WERI-Rb-1 (cell line): Measurements from ENCODE around the gene RTP3.

Source experiments
- DNase-seq: peaks from one replicate; pipeline ENCODE4 v3.0.0-alpha.2; 2020
- H3K27ac ChIP-seq: fragments of 250-450 bp; sonication (Bioruptor Pico); 2 replicates; pipeline ENCODE4 v1.5.1; 2020; ENCODE audit warnings: mild to moderate bottlenecking, moderate library complexity
- H3K27me3 ChIP-seq: fragments of 250-450 bp; sonication (Bioruptor Pico); 2 replicates; pipeline ENCODE4 v1.5.1; 2021; ENCODE audit warnings: mild to moderate bottlenecking, low read depth, moderate library complexity; ENCODE audit not compliant: insufficient read depth, severe bottlenecking
- H3K36me3 ChIP-seq: fragments of 250-450 bp; sonication (Bioruptor Pico); 2 replicates; pipeline ENCODE4 v1.5.1; 2020; ENCODE audit warnings: mild to moderate bottlenecking, moderate library complexity
- H3K4me3 ChIP-seq: 2 replicates; pipeline ENCODE4 v1.5.1; 2011; ENCODE audit warnings: low read depth, mild to moderate bottlenecking, control low read depth, low read length
- H3K9me3 ChIP-seq: fragments of 250-450 bp; sonication (Bioruptor Pico); 2 replicates; pipeline ENCODE4 v1.5.1; 2021; ENCODE audit warnings: mild to moderate bottlenecking, moderate library complexity; ENCODE audit not compliant: severe bottlenecking
- TF ChIP-seq, protein P1 (sequence below): IDR thresholded peaks from 2 replicates; pipeline ENCODE4 v1.5.1; 2011; ENCODE audit warnings: low read depth, mild to moderate bottlenecking, control low read depth, inconsistent platforms, low read length

Gene RTP3

GRCh38 chr3:46466871-46467403 lies 30.8 kb upstream of the RTP3 start:
- peaks cover 28% of the 10 kb centered on the region for H3K27me3 ChIP-seq
- H3K27ac ChIP-seq = no peak overlapping the region
- DNase-seq = no peak
- no peak overlapping the region for H3K4me3 ChIP-seq
- H3K9me3 ChIP-seq = no peaks in the 10 kb centered on the region
- TF ChIP-seq, protein P1, sequence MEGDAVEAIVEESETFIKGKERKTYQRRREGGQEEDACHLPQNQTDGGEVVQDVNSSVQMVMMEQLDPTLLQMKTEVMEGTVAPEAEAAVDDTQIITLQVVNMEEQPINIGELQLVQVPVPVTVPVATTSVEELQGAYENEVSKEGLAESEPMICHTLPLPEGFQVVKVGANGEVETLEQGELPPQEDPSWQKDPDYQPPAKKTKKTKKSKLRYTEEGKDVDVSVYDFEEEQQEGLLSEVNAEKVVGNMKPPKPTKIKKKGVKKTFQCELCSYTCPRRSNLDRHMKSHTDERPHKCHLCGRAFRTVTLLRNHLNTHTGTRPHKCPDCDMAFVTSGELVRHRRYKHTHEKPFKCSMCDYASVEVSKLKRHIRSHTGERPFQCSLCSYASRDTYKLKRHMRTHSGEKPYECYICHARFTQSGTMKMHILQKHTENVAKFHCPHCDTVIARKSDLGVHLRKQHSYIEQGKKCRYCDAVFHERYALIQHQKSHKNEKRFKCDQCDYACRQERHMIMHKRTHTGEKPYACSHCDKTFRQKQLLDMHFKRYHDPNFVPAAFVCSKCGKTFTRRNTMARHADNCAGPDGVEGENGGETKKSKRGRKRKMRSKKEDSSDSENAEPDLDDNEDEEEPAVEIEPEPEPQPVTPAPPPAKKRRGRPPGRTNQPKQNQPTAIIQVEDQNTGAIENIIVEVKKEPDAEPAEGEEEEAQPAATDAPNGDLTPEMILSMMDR = no peak
- H3K36me3 ChIP-seq = no peaks in the 10 kb centered on the region

DNA sequence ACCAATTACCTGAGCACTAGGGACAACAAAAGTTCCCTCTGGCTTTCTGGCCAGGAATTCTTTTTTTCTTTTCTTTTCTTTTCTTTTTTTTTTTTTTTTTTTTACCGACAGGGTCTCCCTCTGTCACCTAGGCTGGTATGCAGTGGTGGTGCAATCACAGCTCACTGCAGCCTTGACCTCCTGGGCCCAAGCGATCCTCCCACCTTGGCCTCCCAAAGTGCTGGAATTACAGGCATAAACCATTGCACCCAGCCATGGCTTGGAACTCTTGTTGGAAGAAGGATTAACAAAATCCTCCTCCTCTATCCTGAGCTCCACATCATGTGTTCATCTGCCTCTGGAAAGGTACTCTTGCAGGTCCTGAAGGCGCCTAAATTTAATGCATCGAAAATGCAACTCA lies 30.2 kb upstream of the RTP3 start:
- Histone ChIP-seq H3K27ac (no peak overlapping the region), H3K4me3 (no peak overlapping the region), H3K27me3 (peaks cover 23% of the 10 kb centered on the region), H3K36me3 (no peaks in the 10 kb centered on the region), H3K9me3 (no peaks in the 10 kb centered on the region)
- no peak for DNase-seq
- TF ChIP-seq, protein P1 = no peak

GRCh38 chr3:46468753-46469600 lies 28.8 kb upstream of the RTP3 start:
- Histone ChIP-seq H3K27ac (no peak overlapping the region), H3K4me3 (no peak overlapping the region), H3K9me3 (no peaks in the 10 kb centered on the region), H3K27me3 (peaks cover 13% of the 10 kb centered on the region), H3K36me3 (no peaks in the 10 kb centered on the region)
- no peak for DNase-seq
- TF ChIP-seq, protein P1 = no peak

DNA sequence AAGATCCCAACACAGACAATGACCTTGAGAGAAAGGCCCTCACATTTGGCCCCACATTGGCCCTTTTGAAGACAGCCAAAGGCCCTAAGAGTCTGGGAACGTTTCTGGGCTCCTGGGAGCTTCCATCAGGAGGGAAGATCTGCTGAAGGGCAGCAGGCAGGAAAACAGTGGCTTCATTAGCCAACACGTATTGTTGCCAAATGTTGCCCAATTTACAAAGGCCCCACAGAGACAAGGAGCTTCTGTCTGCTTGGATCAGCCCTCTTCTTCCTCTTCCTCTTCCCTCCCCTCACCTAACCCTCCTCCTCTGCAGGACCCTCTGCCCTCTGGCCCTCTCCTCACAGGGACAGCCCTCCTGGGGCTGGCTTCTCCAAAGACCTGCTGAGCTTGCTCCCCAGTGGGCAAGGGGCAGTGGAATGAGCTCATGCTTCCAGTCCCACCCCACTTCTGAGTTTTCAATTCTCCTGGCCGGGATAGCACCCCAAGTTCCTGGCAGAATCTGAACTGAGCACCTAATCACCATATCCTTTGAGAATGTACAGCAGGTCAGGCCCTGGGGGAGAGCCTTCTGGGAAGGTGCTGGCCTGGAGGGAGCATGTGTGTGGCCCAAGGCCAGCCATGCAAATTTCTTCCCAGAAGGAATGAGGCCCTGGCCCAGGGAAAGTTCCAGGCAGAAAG lies 28.0 kb upstream of the RTP3 start:
- no peaks in the 10 kb centered on the region for H3K36me3 ChIP-seq
- no peak overlapping the region for H3K4me3 ChIP-seq
- H3K9me3 ChIP-seq = no peaks in the 10 kb centered on the region
- no peak for DNase-seq
- H3K27me3 ChIP-seq = peaks cover 4% of the 10 kb centered on the region
- TF ChIP-seq, protein P1 = no peak
- no peak overlapping the region for H3K27ac ChIP-seq

DNA sequence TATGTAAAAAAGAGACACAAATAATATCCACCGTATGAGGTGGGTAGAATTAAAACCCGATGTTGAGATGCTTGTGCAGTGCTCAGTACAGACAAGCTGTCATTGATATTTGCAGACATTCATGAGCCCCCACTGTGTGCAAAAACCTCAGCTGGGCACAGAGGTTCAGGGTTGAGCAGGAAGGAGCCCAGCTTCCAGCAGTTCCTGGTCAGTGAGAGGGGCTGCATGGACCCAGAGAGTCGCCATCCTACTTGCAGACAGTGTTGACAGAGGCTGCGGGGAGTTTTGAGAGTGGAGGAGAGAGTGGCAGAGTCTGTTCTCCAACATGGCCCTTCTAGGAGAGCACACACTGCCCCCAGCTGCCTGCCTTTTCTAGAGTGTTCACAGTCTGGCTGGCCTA lies 26.9 kb upstream of the RTP3 start:
- TF ChIP-seq, protein P1 = peak; percentile 33; the same call in 1 of the 2 replicates
- peak; percentile 20 for DNase-seq
- H3K4me3 ChIP-seq = no peak overlapping the region
- no peak overlapping the region for H3K27ac ChIP-seq
- no peaks in the 10 kb centered on the region for H3K27me3 ChIP-seq
- no peaks in the 10 kb centered on the region for H3K36me3 ChIP-seq
- H3K9me3 ChIP-seq = no peaks in the 10 kb centered on the region
